ENCODE data around the gene ISG15. TPM values are rescaled to one million over a fixed set of nuclear protein-coding genes. Genes with fewer than 3 reads are reported as not detected.
A peak's percentile ranks its signal among the peaks of the same experiment; 100 is the strongest.
"Not testable (repeated sequence)": the region's sequence is repeated elsewhere in the genome, so short reads cannot be mapped to it uniquely, and the experiment has no call there.

Gene ISG15
- total RNA-seq, 2 donors from 2014 or later = 91.6 to 97.5 TPM

DNA sequence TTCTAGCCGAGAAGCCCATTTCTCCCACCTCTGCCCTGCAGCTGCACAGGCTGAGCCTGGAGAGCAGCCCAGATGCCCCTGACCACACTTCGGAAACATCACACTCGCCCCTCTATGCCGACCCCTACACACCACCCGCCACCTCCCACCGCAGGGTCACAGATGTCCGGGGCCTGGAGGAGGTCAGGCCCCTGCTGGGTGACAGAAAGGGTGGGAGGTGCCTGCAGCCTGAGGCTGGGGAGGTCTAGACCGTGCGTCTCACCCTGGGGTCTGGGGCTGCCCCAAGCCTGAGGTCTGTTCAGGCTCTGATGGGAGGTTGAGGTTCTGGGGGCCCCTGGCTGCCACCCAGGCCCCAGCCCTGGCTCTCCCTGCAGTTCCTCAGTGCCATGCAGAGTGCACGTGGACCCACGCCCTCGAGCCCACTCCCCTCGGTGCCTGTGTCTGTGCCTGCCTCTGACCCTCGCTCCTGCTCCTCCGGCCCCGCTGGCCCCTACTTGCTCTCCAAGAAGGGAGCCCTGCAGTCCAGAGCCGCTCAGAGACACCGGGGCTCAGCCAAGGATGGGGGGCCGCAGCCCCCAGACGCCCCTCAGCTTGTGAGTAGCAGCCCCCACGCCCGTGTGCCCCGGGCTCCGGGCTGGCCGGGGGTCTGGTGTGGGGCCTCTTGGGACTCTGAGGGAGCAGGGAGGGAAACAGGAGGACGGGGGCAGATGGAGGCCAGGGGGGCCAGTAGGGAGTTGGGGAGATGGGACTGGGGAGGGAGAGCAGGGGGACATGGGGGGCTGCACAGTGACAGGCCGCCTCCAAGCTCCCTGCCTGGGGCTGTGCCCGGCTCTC lies 39.6 kb upstream of the ISG15 start:
- no peak for ATAC-seq
- no peak for DNase-seq (ENCODE audit: low spot score in 2 of 2)
- Mint-ChIP-seq H3K9me3 (peaks cover 0 to 7% of the 10 kb centered on the region in 2 donors), H3K27ac (no peak overlapping the region), H3K36me3 (no peaks in the 10 kb centered on the region)

DNA sequence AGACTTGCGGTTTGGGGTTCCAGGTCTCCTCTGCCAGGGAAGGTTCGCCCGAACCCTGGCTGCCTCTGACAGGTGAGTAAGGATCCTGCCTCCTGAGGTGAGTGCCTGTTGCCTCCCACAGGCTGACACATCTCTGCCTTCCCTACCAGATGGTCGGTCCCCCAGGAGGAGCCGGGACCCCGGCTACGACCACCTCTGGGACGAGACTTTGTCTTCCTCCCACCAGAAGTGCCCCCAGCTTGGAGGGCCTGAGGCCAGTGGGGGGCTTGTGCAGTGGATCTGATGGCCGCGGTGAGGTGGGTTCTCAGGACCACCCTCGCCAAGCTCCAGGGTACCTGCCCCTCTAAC lies 39.0 kb upstream of the ISG15 start:
- no peak overlapping the region for H3K27ac Mint-ChIP-seq
- H3K36me3 Mint-ChIP-seq = no peaks in the 10 kb centered on the region
- peaks cover 0 to 5% of the 10 kb centered on the region in 2 donors for H3K9me3 Mint-ChIP-seq

DNA sequence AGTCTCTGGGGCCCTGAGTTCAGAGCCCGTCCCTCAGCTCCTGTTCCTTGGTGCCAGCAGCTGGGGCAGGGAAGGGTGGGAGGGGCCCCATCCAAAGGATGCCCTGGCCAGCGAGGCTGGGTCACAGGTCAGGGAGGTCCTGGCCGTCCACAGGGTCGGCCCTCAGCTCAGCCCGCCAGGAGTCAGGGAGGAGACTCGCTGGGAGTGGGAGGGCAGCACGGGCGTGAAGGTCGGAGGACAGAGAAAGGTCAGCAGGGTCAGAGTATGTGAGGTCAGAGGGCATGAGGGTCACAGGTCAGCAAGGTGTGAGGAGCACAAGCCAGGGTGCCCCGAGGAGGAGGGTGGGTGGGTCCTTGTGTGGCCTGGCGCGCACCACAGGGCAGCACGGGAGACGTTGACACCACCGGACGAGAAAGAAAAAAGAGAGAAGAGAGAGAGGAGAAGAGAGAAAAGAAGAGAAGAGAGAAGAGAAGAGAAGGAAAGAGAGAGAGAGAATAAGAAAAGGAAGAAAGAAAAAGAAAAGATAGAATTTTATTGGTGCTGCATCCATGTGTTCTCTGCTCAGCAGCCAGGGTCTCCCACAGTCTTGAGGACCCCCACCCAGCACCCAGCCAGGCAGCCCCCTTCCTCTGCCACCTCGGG lies 38.5 kb upstream of the ISG15 start:
- no peak for DNase-seq (ENCODE audit: low spot score in 2 of 2)
- Mint-ChIP-seq H3K9me3 (no peaks in the 10 kb centered on the region), H3K27ac (no peak overlapping the region), H3K36me3 (no peaks in the 10 kb centered on the region)
- ATAC-seq = no peak

More for the DNA sequence above, 39.0 kb upstream of the ISG15 start:
- DNase-seq (ENCODE audit: low spot score in 2 of 2) = no peak
- ATAC-seq = no peak

- no peaks in the 10 kb centered on the region for H3K9me3 Mint-ChIP-seq
- no peak overlapping the region for H3K27ac Mint-ChIP-seq
- ATAC-seq (no peak), DNase-seq (ENCODE audit: low spot score in 2 of 2) (no peak)
- H3K36me3 Mint-ChIP-seq = no peaks in the 10 kb centered on the region
Observed at GRCh38 chr1:975365-975764, 37.9 kb upstream of the ISG15 start.

DNA sequence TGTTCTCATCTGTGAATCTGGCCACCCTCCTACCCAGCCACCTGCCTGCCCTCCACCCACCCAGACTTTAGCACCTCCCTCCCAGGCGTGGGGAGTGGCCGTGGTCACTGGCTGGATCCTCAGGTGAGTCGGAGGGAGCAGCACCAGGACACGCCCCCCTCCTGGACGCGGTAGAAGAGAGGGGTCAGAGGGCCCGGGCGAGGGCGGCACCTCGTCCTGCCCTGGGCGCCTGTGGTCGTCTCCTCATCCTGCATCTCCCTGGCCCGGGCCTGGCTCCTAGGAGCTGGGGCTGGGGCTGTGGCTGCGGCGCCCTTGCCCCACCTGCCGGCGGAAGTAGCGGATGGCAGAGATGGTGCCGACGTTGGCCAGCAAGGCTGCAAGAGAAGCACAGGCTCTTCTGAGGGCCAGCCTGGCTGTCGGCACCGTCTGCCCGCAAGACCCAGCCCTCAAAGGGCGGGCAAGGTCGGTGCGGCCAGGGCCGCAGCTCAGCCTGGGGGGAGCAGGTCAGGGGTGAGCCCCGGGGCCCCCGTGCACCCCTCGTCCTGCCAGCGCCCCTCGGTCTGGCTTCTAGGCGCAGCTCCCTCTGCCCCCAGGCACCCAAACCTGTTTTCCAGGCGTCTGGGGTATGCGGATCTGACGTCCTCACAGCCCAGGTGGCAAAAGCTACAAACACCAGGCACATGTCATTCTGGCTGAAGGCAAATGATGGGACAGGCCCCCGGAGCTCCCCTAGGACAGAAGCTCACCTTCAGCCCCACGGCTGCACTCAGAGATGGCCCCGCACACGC lies 37.2 kb upstream of the ISG15 start:
- ATAC-seq (peak; percentile 91 to 92), DNase-seq (ENCODE audit: low spot score in 2 of 2) (peak in 1 of 2 donors; percentile 75)
- Mint-ChIP-seq H3K36me3 (no peaks in the 10 kb centered on the region), H3K9me3 (no peaks in the 10 kb centered on the region), H3K27ac (no peak overlapping the region)

DNA sequence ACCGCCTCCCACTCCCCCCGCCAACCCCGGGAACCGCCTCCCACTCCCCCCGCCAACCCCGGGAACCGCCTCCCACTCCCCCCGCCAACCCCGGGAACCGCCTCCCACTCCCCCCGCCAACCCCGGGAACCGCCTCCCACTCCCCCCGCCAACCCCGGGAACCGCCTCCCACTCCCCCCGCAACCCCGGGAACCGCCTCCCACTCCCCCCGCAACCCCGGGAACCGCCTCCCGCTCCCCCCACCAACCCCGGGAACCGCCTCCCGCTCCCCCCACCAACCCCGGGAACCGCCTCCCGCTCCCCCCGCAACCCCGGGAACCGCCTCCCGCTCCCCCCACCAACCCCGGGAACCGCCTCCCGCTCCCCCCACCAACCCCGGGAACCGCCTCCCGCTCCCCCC lies 36.5 kb upstream of the ISG15 start:
- not testable (repeated sequence) for DNase-seq (ENCODE audit: low spot score in 2 of 2); ATAC-seq; H3K36me3 Mint-ChIP-seq; H3K9me3 Mint-ChIP-seq; H3K27ac Mint-ChIP-seq

- Mint-ChIP-seq H3K9me3 (no peaks in the 10 kb centered on the region), H3K27ac (no peak overlapping the region), H3K36me3 (no peaks in the 10 kb centered on the region)
- DNase-seq (ENCODE audit: low spot score in 2 of 2) (no peak), ATAC-seq (no peak)
Observed at GRCh38 chr1:978069-978834, 35.0 kb upstream of the ISG15 start.

- DNase-seq (ENCODE audit: low spot score in 2 of 2) = no peak
- Mint-ChIP-seq H3K27ac (no peak overlapping the region), H3K36me3 (no peaks in the 10 kb centered on the region), H3K9me3 (no peaks in the 10 kb centered on the region)
- no peak for ATAC-seq
Observed at GRCh38 chr1:978835-979743, 34.2 kb upstream of the ISG15 start.

GRCh38 chr1:979744-980072 lies 33.6 kb upstream of the ISG15 start:
- H3K27ac Mint-ChIP-seq = no peak overlapping the region
- no peaks in the 10 kb centered on the region for H3K36me3 Mint-ChIP-seq
- H3K9me3 Mint-ChIP-seq = no peaks in the 10 kb centered on the region
- DNase-seq (ENCODE audit: low spot score in 2 of 2) (no peak), ATAC-seq (no peak)

- Mint-ChIP-seq H3K9me3 (no peaks in the 10 kb centered on the region), H3K27ac (no peak overlapping the region), H3K36me3 (no peaks in the 10 kb centered on the region)
- ATAC-seq (no peak), DNase-seq (ENCODE audit: low spot score in 2 of 2) (no peak)
Observed at GRCh38 chr1:980137-980571, 33.1 kb upstream of the ISG15 start.

DNA sequence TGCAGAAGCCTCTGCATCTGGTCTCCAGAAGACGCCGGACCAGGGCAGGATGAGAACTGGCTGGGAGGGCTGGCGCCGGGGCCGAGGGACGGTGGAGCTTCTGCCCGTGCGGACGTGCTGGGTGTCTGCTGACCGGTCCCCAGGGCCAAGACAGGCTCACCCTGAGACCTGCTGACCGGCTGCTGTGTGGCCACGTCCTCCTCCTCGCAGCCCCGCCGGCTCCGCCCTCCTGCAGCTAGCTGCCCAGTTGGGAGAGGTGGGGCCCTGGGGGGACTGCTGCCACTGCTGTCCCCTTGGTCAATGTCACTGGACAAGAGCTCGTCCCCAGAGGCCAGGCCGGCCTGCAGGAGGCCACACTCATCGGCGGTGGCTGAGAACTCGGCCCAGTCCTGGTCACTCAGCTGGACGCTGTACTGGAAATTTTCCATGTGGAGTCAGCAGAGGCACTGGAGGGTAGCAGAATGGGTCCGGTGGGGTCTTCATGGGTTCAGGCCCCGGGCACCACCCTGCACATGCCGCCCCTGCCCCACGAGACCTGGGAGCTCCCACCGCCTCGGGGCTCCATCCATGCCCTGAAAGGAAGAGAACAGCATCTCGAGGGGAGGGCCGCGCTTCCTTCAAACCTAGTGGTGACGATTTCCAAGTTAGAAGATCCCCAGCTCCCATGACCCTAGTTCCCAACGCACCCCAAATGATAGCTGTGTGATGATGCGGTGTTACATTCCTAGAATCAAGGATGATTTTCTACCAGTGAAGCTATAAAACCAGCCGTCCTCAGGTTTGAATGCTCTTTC lies 32.5 kb upstream of the ISG15 start:
- ATAC-seq = no peak

DNA sequence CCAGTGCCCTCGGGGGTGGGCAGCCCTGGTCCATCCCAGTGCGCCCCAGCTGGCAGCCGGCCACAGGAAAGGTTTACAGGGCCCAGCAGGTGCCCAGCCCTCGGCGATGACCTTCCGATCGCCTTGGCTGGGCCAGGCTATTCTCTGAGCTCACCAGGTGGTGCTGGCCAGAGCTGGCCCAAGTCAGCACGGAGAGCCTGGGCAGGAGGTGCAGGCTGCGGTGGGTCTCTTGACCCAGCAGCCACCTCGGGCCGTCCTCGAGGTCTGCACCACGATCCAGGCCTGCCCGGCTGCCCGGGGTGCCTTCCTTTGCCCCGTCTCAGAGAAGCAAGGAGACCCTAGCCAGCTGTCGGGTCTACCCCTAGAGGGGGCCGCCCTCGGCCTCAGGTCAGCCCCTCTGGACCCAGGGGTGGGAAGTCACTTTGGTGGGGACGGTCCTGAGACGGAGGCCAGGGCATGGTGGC lies 31.8 kb upstream of the ISG15 start:
- Mint-ChIP-seq H3K27ac (peak overlapping the region in 1 of 2 donors; percentile 29), H3K9me3 (no peaks in the 10 kb centered on the region), H3K36me3 (no peaks in the 10 kb centered on the region)
- ATAC-seq = no peak
- DNase-seq (ENCODE audit: low spot score in 2 of 2) = no peak

More for the DNA sequence above, 32.5 kb upstream of the ISG15 start:
- Mint-ChIP-seq H3K9me3 (no peaks in the 10 kb centered on the region), H3K36me3 (no peaks in the 10 kb centered on the region), H3K27ac (peak overlapping the region in 1 of 2 donors; percentile 29)
- DNase-seq (ENCODE audit: low spot score in 2 of 2) = peak in 1 of 2 donors; percentile 56

- no peaks in the 10 kb centered on the region for H3K36me3 Mint-ChIP-seq
- ATAC-seq (no peak), DNase-seq (ENCODE audit: low spot score in 2 of 2) (no peak)
- H3K9me3 Mint-ChIP-seq = no peaks in the 10 kb centered on the region
- H3K27ac Mint-ChIP-seq = peak within 1 kb of the TSS in 1 of 2 donors; percentile 29
Observed at GRCh38 chr1:981955-982558, 31.2 kb upstream of the ISG15 start, which contains the start of gene PERM1. TSS of gene PERM1 (minus strand) at chr1:982093. CDS start at chr1:981029, 1,064 bp downstream.

DNA sequence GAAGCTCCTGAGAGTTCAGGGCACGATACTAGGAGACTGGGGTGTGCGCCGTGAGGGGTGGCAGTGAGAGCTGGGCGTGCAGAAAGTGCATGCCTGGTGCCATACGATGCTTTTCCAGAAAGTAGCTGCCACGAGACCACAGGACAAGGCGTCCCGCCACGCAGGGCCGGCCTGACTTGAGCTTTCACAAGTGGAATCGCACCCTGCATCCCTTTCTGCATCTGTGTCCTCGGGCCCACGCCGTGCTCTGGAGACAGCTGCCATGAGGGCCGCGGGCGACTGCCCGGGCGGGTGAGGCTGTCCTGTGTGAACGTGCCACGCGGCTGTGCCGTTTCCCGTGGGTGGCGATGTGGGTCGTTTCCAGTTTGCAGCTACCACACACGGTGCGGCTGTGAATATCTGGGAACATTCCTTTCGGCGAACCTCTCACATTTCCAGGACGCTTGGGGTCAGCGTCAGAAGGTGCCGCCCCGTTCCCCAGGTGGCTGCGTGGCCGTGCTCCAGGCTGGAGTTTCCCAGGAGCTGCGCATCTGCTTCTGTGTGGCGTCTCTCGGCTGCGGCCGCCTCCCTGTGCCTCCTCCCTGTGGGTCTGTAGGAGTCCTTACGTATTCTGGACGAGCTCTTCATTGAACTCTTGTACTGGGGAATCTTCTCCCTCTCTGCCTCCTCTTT lies 30.4 kb upstream of the ISG15 start:
- no peaks in the 10 kb centered on the region for H3K9me3 Mint-ChIP-seq
- no peak for ATAC-seq
- H3K27ac Mint-ChIP-seq = no peak overlapping the region
- DNase-seq (ENCODE audit: low spot score in 2 of 2) = no peak
- no peaks in the 10 kb centered on the region for H3K36me3 Mint-ChIP-seq

Measured in activated naive CD4-positive, alpha-beta T cell treated with anti-CD3 and anti-CD28 coated beads, Interleukin-2, amount 50 U/mL, for 72 hours (primary cell).